ENCODE results near the gene RERE.

Gene RERE

DNA sequence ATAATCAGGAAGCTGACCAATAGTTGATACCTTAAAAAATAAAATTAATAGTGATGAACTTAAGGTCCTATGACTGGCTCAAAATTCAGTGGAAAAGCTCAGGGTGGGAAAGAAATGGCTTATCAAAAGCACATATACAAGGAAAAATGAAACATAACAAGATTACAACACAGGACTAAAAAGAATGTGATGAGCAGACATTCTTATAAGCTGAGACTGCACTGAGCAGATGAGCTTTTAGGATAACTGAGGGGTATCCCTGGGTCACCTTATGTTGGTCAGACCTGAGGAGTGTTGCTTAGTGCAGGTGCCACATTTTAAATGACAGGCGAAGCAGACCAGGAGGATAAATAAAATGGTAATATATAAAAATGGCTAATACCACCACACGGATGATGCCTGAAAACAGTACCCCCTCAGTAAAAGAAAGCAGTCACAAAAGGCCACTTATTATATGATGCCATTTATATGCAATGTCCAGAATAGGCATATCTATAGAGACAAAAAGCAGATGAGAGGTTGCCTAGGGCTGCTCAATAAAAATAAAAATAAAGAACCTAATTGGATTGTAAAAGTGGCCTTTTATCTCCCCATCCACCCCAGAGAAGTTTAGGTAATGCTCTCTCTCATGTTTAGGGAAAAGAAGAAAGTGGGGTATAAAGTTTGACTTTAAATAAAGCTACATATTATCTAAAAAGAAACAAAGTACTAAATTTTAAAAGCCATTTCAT lies 335.6 kb downstream of the RERE start:
- no peak overlapping the region for H3K27ac ChIP-seq (ENCODE audit: low read length)
- ATAC-seq (ENCODE audit: insufficient read depth, low read depth), result no peak
- no peak overlapping the region for H3K4me3 ChIP-seq (ENCODE audit: low read depth in 1 of 2, low read length in 2 of 2)
- no peak overlapping the region for H3K4me2 ChIP-seq (ENCODE audit: insufficient read depth, low read length)
- no peaks in the 10 kb centered on the region for H3K36me3 ChIP-seq (ENCODE audit: insufficient read depth, low read length)
- H3K9ac ChIP-seq (ENCODE audit: low read depth, low read length), result no peak overlapping the region
- H3K27me3 ChIP-seq (ENCODE audit: insufficient read depth, low read length, poor library complexity), result no peaks in the 10 kb centered on the region
- TF ChIP-seq, protein P1, sequence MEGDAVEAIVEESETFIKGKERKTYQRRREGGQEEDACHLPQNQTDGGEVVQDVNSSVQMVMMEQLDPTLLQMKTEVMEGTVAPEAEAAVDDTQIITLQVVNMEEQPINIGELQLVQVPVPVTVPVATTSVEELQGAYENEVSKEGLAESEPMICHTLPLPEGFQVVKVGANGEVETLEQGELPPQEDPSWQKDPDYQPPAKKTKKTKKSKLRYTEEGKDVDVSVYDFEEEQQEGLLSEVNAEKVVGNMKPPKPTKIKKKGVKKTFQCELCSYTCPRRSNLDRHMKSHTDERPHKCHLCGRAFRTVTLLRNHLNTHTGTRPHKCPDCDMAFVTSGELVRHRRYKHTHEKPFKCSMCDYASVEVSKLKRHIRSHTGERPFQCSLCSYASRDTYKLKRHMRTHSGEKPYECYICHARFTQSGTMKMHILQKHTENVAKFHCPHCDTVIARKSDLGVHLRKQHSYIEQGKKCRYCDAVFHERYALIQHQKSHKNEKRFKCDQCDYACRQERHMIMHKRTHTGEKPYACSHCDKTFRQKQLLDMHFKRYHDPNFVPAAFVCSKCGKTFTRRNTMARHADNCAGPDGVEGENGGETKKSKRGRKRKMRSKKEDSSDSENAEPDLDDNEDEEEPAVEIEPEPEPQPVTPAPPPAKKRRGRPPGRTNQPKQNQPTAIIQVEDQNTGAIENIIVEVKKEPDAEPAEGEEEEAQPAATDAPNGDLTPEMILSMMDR (IDR thresholded peaks at IDR 0.05; ENCODE audit: borderline replicate concordance, extremely low read depth, low read length, poor library complexity, severe bottlenecking), result no peak
- TF ChIP-seq EZH2 (IDR thresholded peaks at IDR 0.05; ENCODE audit: borderline replicate concordance, low read depth, low read length, severe bottlenecking), result no peak
- no peak overlapping the region for H2AFZ ChIP-seq (ENCODE audit: low read depth, low read length)
- no peaks in the 10 kb centered on the region for H3K79me2 ChIP-seq (ENCODE audit: insufficient read depth, low read length)
- H3K4me1 ChIP-seq (ENCODE audit: insufficient read depth, low read length), result no peaks in the 10 kb centered on the region
- no peak for DNase-seq
- H4K20me1 ChIP-seq (ENCODE audit: insufficient read depth, low read length), result no peaks in the 10 kb centered on the region; the same call in 1 of the 2 replicates
- no peaks in the 10 kb centered on the region for H3K9me3 ChIP-seq (ENCODE audit: insufficient read depth, low read length, severe bottlenecking)

DNA sequence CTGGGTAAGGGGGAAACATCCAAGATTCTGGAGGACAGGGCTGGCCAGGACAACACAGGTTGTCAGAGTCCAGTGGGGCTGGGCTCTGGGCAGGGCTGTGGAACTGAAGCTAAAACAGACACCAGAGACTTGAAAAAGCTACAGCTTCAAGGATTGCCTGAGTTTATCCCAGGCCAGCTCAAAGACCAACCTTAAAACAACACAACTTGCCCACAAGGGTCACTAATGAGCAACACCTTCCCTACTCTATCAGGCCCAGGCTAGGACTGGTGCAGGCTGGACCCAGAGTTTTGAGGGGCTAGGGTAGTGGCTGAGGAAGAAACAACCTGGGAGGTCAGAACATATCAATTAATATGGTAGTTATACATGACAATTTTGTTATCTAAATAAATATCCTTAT lies 338.9 kb downstream of the RERE start:
- H3K4me3 ChIP-seq (ENCODE audit: low read depth in 1 of 2, low read length in 2 of 2), result no peak overlapping the region
- ATAC-seq (ENCODE audit: insufficient read depth, low read depth), result no peak
- H4K20me1 ChIP-seq (ENCODE audit: insufficient read depth, low read length), result no peaks in the 10 kb centered on the region; the same call in 1 of the 2 replicates
- H2AFZ ChIP-seq (ENCODE audit: low read depth, low read length), result no peak overlapping the region
- H3K4me1 ChIP-seq (ENCODE audit: insufficient read depth, low read length), result no peaks in the 10 kb centered on the region
- no peaks in the 10 kb centered on the region for H3K79me2 ChIP-seq (ENCODE audit: insufficient read depth, low read length)
- no peak overlapping the region for H3K4me2 ChIP-seq (ENCODE audit: insufficient read depth, low read length)
- no peak overlapping the region for H3K27ac ChIP-seq (ENCODE audit: low read length)
- no peak for DNase-seq
- TF ChIP-seq EZH2 (IDR thresholded peaks at IDR 0.05; ENCODE audit: borderline replicate concordance, low read depth, low read length, severe bottlenecking), result no peak
- TF ChIP-seq, protein P1 (IDR thresholded peaks at IDR 0.05; ENCODE audit: borderline replicate concordance, extremely low read depth, low read length, poor library complexity, severe bottlenecking), result no peak
- no peaks in the 10 kb centered on the region for H3K27me3 ChIP-seq (ENCODE audit: insufficient read depth, low read length, poor library complexity)
- no peak overlapping the region for H3K9ac ChIP-seq (ENCODE audit: low read depth, low read length)
- no peaks in the 10 kb centered on the region for H3K9me3 ChIP-seq (ENCODE audit: insufficient read depth, low read length, severe bottlenecking)
- H3K36me3 ChIP-seq (ENCODE audit: insufficient read depth, low read length), result no peaks in the 10 kb centered on the region

DNA sequence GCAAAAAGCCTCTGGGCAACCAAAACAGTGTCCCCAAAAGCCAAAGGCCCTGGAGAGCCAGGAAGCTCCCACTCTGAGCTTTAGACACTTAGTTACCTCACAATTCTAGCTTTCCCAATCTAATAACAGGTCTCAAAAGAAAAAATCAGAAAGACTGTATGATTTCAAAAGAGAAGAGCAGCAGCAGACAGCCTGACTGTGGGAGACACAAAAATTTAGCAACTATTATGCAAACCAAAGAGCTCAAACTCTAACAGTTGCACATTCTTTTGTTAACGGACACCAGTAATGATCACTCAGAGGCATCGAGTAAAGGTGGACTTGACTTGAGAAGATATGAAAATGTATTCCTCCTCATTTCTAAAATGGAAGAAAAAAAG lies 339.5 kb downstream of the RERE start:
- Histone ChIP-seq H3K9me3 (ENCODE audit: insufficient read depth, low read length, severe bottlenecking) (no peaks in the 10 kb centered on the region), H3K4me3 (ENCODE audit: low read depth in 1 of 2, low read length in 2 of 2) (no peak overlapping the region), H4K20me1 (ENCODE audit: insufficient read depth, low read length) (peaks cover 4% of the 10 kb centered on the region), H3K36me3 (ENCODE audit: insufficient read depth, low read length) (no peaks in the 10 kb centered on the region), H2AFZ (ENCODE audit: low read depth, low read length) (no peak overlapping the region), H3K27me3 (ENCODE audit: insufficient read depth, low read length, poor library complexity) (no peaks in the 10 kb centered on the region), H3K9ac (ENCODE audit: low read depth, low read length) (no peak overlapping the region), H3K4me2 (ENCODE audit: insufficient read depth, low read length) (no peak overlapping the region), H3K4me1 (ENCODE audit: insufficient read depth, low read length) (0 out of 2 replicates have a peak, but pooled peaks cover 3% of the 10 kb centered on the region), H3K79me2 (ENCODE audit: insufficient read depth, low read length) (no peaks in the 10 kb centered on the region), H3K27ac (ENCODE audit: low read length) (no peak overlapping the region)
- no peak for ATAC-seq (ENCODE audit: insufficient read depth, low read depth)
- no peak for DNase-seq
- TF ChIP-seq EZH2 (IDR thresholded peaks at IDR 0.05; ENCODE audit: borderline replicate concordance, low read depth, low read length, severe bottlenecking), result no peak
- TF ChIP-seq, protein P1 (IDR thresholded peaks at IDR 0.05; ENCODE audit: borderline replicate concordance, extremely low read depth, low read length, poor library complexity, severe bottlenecking), result no peak
